ENCODE measurements around the gene SCAMP2. TPM values are rescaled to one million over a fixed set of nuclear protein-coding genes. Genes with fewer than 3 reads are reported as not detected.
A peak's percentile ranks its signal among the peaks of the same experiment; 100 is the strongest.

The SCAMP2 gene
- total RNA-seq, 4 donors from 2014 or later = 15.9 to 67.5 (median 33.0) TPM

DNA sequence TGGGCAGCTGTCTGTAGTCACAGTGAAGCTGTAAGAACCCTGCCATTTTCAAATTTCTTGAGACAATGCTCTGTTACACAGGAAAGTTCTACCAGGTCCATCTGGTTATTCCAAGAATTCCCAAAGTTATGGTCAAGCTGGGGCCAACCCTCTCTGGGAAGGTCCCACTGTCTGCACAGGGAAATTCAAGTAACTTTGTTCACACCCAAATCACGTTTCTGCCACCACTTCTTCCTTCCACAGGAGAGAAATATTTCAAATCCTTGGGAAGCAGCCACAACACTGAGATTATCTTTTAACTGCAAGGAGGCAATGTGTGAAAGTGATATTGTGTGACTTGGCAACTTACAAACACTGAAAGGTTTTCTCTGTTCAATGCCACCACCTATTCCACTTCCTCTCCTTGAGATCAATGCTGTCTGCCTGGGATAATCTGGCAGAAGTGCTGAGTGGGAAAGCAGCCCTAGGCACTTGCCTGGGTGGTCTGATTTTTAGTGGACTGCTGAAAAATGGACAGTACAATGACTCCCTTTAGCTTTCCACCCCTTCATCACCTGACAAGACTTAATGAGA, 5.6 kb downstream of the SCAMP2 start:
- H3K27ac ChIP-seq = no peak overlapping the region
- DNase-seq = no peak
- no peaks in the 10 kb centered on the region for H3K36me3 ChIP-seq
- intact Hi-C loops (cut with DNase I; ENCODE audit: low total_unique reads) = no loop called here
- no peaks in the 10 kb centered on the region for H3K9me3 ChIP-seq
- TF ChIP-seq, protein P1, sequence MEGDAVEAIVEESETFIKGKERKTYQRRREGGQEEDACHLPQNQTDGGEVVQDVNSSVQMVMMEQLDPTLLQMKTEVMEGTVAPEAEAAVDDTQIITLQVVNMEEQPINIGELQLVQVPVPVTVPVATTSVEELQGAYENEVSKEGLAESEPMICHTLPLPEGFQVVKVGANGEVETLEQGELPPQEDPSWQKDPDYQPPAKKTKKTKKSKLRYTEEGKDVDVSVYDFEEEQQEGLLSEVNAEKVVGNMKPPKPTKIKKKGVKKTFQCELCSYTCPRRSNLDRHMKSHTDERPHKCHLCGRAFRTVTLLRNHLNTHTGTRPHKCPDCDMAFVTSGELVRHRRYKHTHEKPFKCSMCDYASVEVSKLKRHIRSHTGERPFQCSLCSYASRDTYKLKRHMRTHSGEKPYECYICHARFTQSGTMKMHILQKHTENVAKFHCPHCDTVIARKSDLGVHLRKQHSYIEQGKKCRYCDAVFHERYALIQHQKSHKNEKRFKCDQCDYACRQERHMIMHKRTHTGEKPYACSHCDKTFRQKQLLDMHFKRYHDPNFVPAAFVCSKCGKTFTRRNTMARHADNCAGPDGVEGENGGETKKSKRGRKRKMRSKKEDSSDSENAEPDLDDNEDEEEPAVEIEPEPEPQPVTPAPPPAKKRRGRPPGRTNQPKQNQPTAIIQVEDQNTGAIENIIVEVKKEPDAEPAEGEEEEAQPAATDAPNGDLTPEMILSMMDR (IDR thresholded peaks at IDR 0.05) = no peak
- TF ChIP-seq POLR2A (IDR thresholded peaks at IDR 0.05) = no peak
- H3K4me1 ChIP-seq = peaks cover 11 to 28% of the 10 kb centered on the region in 2 donors
- no peak overlapping the region for H3K4me3 ChIP-seq
- H3K27me3 ChIP-seq = no peaks in the 10 kb centered on the region

DNA sequence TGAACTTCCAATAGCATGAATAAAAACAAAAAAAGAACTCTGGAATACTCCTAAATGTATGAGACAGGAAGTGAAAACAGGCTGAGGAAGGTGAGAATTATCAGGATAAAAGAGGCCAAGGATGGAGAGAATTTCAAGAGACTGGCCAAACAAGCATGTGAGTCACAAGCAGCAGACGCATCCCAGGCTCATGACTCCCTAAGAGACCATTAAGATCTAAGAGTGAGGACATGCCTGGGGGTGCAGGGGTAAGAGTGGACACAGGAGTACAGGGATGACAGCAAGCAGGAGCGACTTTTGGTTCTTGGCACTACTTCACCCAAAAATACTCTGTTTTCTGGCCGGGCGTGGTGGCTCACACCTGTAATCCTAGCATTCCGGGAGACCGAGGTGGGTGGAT, 7.1 kb downstream of the SCAMP2 start:
- DNase-seq = peak in 1 of 2 donors; percentile 42
- intact Hi-C loops (cut with DNase I; ENCODE audit: low total_unique reads) = no loop called here
- peak overlapping the region; percentile 31 to 45 for H3K27ac ChIP-seq
- peaks cover 6 to 19% of the 10 kb centered on the region in 2 donors for H3K4me1 ChIP-seq
- H3K27me3 ChIP-seq = no peaks in the 10 kb centered on the region
- H3K4me3 ChIP-seq = no peak overlapping the region
- H3K9me3 ChIP-seq = no peaks in the 10 kb centered on the region
- H3K36me3 ChIP-seq = no peaks in the 10 kb centered on the region
- TF ChIP-seq POLR2A (IDR thresholded peaks at IDR 0.05) = no peak
- TF ChIP-seq, protein P1 (IDR thresholded peaks at IDR 0.05) = no peak

DNA sequence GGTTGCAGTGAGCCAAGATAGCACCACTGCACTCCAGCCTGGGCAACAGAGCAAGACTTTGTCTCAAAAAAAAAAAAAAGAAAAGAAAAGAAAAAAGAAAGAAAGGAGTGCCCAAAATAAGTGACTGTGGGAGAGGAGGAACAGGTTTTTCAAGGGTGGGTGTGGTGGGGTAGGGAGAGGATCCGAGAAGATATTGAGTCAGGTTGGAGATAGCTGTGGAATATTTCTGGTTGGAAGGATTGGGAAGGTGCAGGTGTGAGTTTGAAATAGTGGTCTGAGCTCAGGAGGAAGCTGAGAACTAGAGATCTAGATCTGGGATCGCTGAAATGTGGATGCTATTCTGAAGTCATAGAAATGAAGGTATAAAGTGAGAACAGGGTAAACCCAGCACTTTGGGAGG, 7.8 kb downstream of the SCAMP2 start:
- Histone ChIP-seq H3K36me3 (no peaks in the 10 kb centered on the region), H3K4me3 (no peak overlapping the region), H3K27me3 (no peaks in the 10 kb centered on the region), H3K27ac (peak overlapping the region in 1 of 2 donors; percentile 31), H3K4me1 (peaks cover 6 to 11% of the 10 kb centered on the region in 2 donors), H3K9me3 (no peaks in the 10 kb centered on the region)
- TF ChIP-seq POLR2A (IDR thresholded peaks at IDR 0.05) = no peak
- TF ChIP-seq, protein P1 (IDR thresholded peaks at IDR 0.05) = no peak
- no peak for DNase-seq
- intact Hi-C loops (cut with DNase I; ENCODE audit: low total_unique reads) = no loop called here

DNA sequence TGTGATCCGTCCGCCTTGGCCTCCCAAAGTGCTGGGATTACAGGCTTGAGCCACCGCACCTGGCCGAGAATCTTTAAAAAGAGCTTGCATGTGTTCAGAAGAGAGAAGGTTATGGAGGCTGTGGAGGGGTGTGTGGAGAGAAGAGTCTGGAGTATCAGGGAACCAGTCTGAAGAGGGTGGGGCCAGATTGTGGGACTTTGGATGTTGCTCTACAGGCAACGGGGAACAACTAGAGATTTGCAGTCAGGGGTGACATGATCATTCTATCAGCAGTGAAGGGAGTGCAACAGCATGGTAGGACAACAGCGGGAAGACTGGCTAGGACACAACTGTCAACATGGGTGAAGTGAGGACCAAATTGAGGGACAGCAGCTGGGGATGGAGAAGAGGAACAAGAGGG, 8.9 kb downstream of the SCAMP2 start:
- DNase-seq = no peak
- H3K27ac ChIP-seq = no peak overlapping the region
- TF ChIP-seq POLR2A (IDR thresholded peaks at IDR 0.05) = no peak
- TF ChIP-seq, protein P1 (IDR thresholded peaks at IDR 0.05) = no peak
- H3K4me3 ChIP-seq = no peak overlapping the region
- peaks cover 1 to 2% of the 10 kb centered on the region in 2 donors for H3K4me1 ChIP-seq
- intact Hi-C loops (cut with DNase I; ENCODE audit: low total_unique reads) = no loop called here
- H3K9me3 ChIP-seq = no peaks in the 10 kb centered on the region
- no peaks in the 10 kb centered on the region for H3K36me3 ChIP-seq
- no peaks in the 10 kb centered on the region for H3K27me3 ChIP-seq

DNA sequence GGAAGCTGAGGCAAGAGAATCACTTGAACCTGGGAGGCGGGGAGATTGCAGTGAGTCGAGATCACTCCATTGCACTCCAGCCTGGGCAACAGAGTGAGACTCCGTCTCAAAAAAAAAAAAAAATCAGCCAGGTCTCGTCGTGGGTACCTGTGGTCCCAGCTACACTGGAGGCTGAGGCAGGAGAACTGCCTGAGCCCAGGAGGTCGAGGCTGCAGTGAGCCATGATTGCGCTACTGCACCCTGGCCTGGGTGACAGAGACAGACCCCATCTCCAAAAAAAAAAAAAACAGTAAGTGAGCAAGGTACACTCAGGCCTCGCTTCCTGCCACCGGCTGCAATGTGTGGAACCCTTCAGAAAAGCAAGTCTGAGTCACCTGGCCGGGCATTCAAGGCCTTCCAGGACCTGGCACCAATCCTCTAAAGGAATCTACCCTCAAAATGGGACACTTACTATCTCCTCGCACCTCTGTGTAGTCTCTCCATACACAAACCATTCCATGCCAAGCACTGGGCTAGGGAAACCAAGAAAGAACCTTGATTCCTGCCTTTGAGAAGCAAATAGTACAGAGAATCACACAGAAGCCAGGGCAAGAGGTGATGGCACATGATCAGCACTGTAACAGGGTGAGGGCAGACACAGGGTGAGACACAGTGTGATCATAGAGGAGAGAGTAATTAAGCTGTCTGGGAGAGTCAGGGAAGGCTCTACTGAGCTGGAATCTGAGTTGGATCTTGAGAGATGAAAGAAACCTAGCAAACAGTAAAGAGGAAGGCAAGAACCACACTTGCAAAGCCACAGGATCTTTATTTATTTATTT, 9.7 kb downstream of the SCAMP2 start:
- H3K27me3 ChIP-seq = no peaks in the 10 kb centered on the region
- H3K4me1 ChIP-seq = no peaks in the 10 kb centered on the region
- TF ChIP-seq, protein P1 (IDR thresholded peaks at IDR 0.05) = no peak
- TF ChIP-seq POLR2A (IDR thresholded peaks at IDR 0.05) = no peak
- DNase-seq = no peak
- no peak overlapping the region for H3K27ac ChIP-seq
- no peaks in the 10 kb centered on the region for H3K9me3 ChIP-seq
- intact Hi-C loops (cut with DNase I; ENCODE audit: low total_unique reads) = no loop called here
- H3K4me3 ChIP-seq = no peak overlapping the region
- no peaks in the 10 kb centered on the region for H3K36me3 ChIP-seq
